ENCODE measurements around the gene BMPR1B. TPM values are rescaled to one million over a fixed set of nuclear protein-coding genes. Genes with fewer than 3 reads are reported as not detected.

The BMPR1B gene
- total and polyA plus RNA-seq, 2 donors from 2014 or later = 4.1 to 5.5 TPM

- Histone ChIP-seq H3K4me1 (ENCODE audit: control insufficient read depth in 2 of 3, insufficient read depth in 2 of 3, low read depth in 1 of 3, low read length in 3 of 3) (no peaks in the 10 kb centered on the region), H3K9ac (ENCODE audit: low read length in 3 of 3) (no peak overlapping the region), H3K36me3 (ENCODE audit: control insufficient read depth in 2 of 3, insufficient read depth in 3 of 3, low read length in 3 of 3) (no peaks in the 10 kb centered on the region), H3K27ac (ENCODE audit: low read depth in 2 of 2, low read length in 2 of 2) (no peak overlapping the region), H3K27me3 (ENCODE audit: control insufficient read depth, insufficient read depth, low read length) (no peaks in the 10 kb centered on the region), H3K4me3 (ENCODE audit: low read length in 3 of 3) (no peak overlapping the region), H3K9me3 (ENCODE audit: control insufficient read depth in 2 of 3, insufficient read depth in 1 of 3, low read length in 3 of 3) (peaks cover 0 to 3% (median 0%) of the 10 kb centered on the region in 3 donors)
- intact Hi-C loops (cut with DNase I) = no loop called here
- FAIRE-seq (no peak), DNase-seq (no peak)
- TF ChIP-seq CTCF (IDR thresholded peaks at IDR 0.05; ENCODE audit: borderline replicate concordance, extremely low read depth, insufficient read depth) = no peak
These were observed 162.6 kb downstream of the BMPR1B start for GRCh38 chr4:94920369-94920768.

DNA sequence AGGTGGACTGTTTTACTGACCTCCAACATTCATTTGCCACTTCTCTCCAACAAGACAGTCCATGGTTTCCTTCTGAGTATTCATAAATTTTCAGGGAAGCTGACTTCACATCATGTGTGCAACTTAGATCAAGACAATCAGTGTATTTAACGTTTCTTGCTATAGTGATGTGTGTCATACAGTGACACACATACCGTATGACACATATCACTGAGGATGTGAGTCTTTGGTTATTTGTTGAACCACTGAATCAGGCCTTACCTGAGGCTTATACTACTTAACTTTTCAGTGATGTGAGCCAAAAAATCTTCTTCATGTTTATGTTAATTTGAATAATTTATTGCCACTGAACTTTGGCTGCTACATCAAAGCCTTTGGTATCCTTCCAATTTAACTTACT is 166.8 kb downstream of the BMPR1B start:
- H3K9ac ChIP-seq (ENCODE audit: low read length in 3 of 3) = no peak overlapping the region
- intact Hi-C loops (cut with DNase I) = no loop called here
- H3K4me1 ChIP-seq (ENCODE audit: control insufficient read depth in 2 of 3, insufficient read depth in 2 of 3, low read depth in 1 of 3, low read length in 3 of 3) = no peaks in the 10 kb centered on the region
- no peaks in the 10 kb centered on the region for H3K27me3 ChIP-seq (ENCODE audit: control insufficient read depth, insufficient read depth, low read length)
- no peaks in the 10 kb centered on the region for H3K9me3 ChIP-seq (ENCODE audit: control insufficient read depth in 2 of 3, insufficient read depth in 1 of 3, low read length in 3 of 3)
- no peak overlapping the region for H3K27ac ChIP-seq (ENCODE audit: low read depth in 2 of 2, low read length in 2 of 2)
- DNase-seq (no peak), FAIRE-seq (no peak)
- no peak overlapping the region for H3K4me3 ChIP-seq (ENCODE audit: low read length in 3 of 3)
- H3K36me3 ChIP-seq (ENCODE audit: control insufficient read depth in 2 of 3, insufficient read depth in 3 of 3, low read length in 3 of 3) = no peaks in the 10 kb centered on the region
- TF ChIP-seq CTCF (IDR thresholded peaks at IDR 0.05; ENCODE audit: borderline replicate concordance, extremely low read depth, insufficient read depth) = no peak

GRCh38 chr4:94925764-94926347 is 168.1 kb downstream of the BMPR1B start:
- no peak overlapping the region for H3K4me3 ChIP-seq (ENCODE audit: low read length in 3 of 3)
- no peaks in the 10 kb centered on the region for H3K9me3 ChIP-seq (ENCODE audit: control insufficient read depth in 2 of 3, insufficient read depth in 1 of 3, low read length in 3 of 3)
- no peaks in the 10 kb centered on the region for H3K4me1 ChIP-seq (ENCODE audit: control insufficient read depth in 2 of 3, insufficient read depth in 2 of 3, low read depth in 1 of 3, low read length in 3 of 3)
- no peak overlapping the region for H3K27ac ChIP-seq (ENCODE audit: low read depth in 2 of 2, low read length in 2 of 2)
- no peak for FAIRE-seq
- TF ChIP-seq CTCF (IDR thresholded peaks at IDR 0.05; ENCODE audit: borderline replicate concordance, extremely low read depth, insufficient read depth) = no peak
- no peaks in the 10 kb centered on the region for H3K27me3 ChIP-seq (ENCODE audit: control insufficient read depth, insufficient read depth, low read length)
- H3K36me3 ChIP-seq (ENCODE audit: control insufficient read depth in 2 of 3, insufficient read depth in 3 of 3, low read length in 3 of 3) = no peaks in the 10 kb centered on the region
- DNase-seq = no peak
- intact Hi-C loops (cut with DNase I) = no loop called here
- no peak overlapping the region for H3K9ac ChIP-seq (ENCODE audit: low read length in 3 of 3)

GRCh38 chr4:94926936-94927335 is 169.2 kb downstream of the BMPR1B start:
- Histone ChIP-seq H3K36me3 (ENCODE audit: control insufficient read depth in 2 of 3, insufficient read depth in 3 of 3, low read length in 3 of 3) (no peaks in the 10 kb centered on the region), H3K27ac (ENCODE audit: low read depth in 2 of 2, low read length in 2 of 2) (no peak overlapping the region), H3K9me3 (ENCODE audit: control insufficient read depth in 2 of 3, insufficient read depth in 1 of 3, low read length in 3 of 3) (no peaks in the 10 kb centered on the region), H3K27me3 (ENCODE audit: control insufficient read depth, insufficient read depth, low read length) (no peaks in the 10 kb centered on the region), H3K9ac (ENCODE audit: low read length in 3 of 3) (no peak overlapping the region), H3K4me3 (ENCODE audit: low read length in 3 of 3) (no peak overlapping the region), H3K4me1 (ENCODE audit: control insufficient read depth in 2 of 3, insufficient read depth in 2 of 3, low read depth in 1 of 3, low read length in 3 of 3) (no peaks in the 10 kb centered on the region)
- FAIRE-seq (no peak), DNase-seq (peak in 1 of 5 donors; percentile 25)
- TF ChIP-seq CTCF (IDR thresholded peaks at IDR 0.05; ENCODE audit: borderline replicate concordance, extremely low read depth, insufficient read depth) = no peak
- intact Hi-C loops (cut with DNase I) = no loop called here

All from kidney (tissue), 14 donors.